ENCODE measurements around the gene NCKAP5.

Gene NCKAP5

DNA sequence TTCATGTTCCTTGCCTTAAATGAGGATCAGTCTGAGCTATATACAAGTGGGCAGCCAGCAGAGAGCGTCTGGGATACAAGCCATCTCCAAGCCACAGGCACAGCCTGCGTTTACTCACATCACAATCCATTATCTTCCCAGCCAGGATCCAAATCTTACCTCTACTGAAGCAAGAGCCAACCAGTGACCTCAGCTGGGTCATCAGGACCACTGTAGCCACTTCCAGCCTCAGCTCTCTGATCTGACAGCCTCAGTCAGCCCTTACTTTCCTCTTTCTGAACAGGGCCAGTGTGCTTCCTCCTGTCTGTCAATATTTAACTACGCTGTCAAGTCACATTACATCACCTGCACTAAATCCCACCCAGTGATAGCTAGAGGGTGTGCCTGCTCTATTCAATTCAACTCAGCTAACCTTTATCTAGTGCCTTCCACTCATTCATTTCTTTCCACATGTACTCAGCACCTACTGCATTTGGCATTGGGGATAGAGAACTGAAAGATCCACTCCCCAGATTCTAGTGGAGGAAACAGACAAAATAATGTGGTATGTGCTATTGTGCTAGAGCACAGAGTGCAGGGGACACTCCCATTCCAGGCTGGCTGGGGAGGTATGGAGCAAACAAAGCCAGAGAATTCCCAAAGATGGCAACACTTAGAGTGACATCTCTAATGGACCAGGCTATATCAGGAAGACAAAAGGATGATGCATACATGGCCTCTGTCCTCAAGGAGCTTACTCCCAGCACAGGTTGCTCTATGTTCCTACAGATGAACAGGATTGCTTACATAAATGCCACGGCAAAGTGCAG is 146.5 kb downstream of the NCKAP5 start:
- DNase-seq (ENCODE audit: low read depth in 2 of 2), result no peak

GRCh38 chr2:133420788-133421187 is 147.5 kb downstream of the NCKAP5 start:
- DNase-seq (ENCODE audit: low read depth in 2 of 2), result no peak

GRCh38 chr2:133418671-133419070 is 149.6 kb downstream of the NCKAP5 start:
- DNase-seq (ENCODE audit: low read depth in 2 of 2), result no peak

DNA sequence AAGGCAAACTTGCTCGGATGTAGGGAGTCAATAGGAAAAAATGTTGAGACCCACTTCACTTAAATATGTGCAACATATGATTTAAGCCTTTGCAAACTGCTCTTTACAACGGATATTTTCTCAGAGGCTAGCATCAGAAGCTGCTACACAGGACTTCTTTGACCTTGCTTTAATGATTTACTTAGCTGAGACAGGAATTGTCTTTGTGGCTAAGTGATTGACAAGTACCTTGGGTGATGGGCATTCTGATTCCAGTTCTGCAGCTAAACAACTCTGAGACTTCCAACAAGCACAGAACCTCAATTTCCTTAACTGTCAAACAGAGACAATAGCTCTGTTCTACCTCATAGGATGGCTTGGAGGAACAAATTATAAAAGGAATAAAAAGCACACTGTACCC is 150.2 kb downstream of the NCKAP5 start:
- DNase-seq (ENCODE audit: low read depth in 2 of 2), result no peak

GRCh38 chr2:133417415-133417814 is 150.8 kb downstream of the NCKAP5 start:
- DNase-seq (ENCODE audit: low read depth in 2 of 2), result no peak

GRCh38 chr2:133416736-133417135 is 151.5 kb downstream of the NCKAP5 start:
- no peak for DNase-seq (ENCODE audit: low read depth in 2 of 2)

DNA sequence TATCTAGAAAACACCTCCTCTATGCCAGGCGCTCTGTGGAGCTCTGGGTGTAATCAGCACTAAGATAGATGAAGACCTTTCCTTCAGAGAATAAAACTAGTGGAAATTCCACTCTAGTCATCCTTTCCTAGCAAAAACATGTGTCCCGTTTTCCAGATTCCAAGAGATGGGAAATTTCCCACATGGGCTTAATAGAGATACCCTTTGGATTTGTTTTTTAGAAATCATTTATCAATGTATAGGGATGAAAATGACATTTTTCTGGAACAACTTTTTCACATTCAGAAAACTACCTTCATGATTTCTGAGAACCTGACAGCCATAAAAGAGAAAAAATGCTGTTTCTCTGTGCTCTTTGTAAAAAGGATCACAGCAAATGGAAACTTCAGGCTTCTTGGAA is 152.1 kb downstream of the NCKAP5 start:
- no peak for DNase-seq (ENCODE audit: low read depth in 2 of 2)

- DNase-seq (ENCODE audit: low read depth in 2 of 2), result no peak
Observed at GRCh38 chr2:133415210-133415876, 152.9 kb downstream of the NCKAP5 start.

DNA sequence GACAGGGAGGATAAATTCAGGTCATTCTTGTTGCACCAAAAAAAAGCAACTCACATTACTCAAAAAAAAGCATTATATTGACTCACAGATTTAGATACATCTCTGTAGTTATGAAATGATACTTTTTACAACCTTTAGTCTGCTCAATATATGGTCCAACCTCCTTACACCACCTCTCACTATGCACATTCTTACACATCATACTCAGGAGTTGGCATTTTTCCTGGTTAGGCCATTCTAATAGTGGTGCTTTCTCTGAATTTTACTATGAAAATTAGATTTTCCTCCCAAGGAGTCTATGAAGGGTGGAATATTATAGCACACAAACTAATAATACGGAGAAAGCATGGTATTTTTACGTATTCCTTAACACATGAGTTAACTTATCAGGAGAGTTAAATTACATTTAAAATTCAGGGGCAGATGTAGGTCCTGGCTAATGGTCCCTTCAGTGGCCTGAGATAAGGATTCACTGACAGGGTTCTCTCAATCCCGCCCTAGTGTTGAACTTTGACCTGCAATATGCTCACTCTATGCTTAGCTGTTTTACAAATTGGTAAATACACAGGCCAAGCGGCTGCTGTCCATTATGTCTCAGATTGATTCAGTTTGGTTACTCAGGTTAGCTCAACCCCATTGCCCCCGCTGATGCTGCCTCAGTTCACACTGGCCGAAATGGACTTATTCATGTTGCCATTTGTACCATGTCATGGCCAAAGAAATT is 153.6 kb downstream of the NCKAP5 start:
- DNase-seq (ENCODE audit: low read depth in 2 of 2), result no peak

DNA sequence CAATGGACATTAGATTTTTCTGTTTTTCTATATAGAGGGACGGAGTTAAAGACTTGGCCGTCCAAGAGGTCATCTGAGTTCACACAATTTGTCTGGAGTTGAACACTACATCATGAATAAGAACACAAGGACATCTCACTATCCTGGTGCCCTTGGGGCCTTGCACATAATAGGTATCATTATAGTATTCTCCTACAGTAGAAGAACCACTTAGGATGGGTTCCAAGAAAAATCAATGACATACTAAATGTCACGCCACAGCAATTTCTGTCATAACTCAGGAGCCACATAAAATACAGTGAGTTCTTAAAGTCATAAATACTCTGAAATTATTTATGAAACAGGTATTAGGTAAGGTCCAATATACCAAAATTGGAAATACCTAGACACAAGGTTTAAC is 154.4 kb downstream of the NCKAP5 start:
- no peak for DNase-seq (ENCODE audit: low read depth in 2 of 2)

DNA sequence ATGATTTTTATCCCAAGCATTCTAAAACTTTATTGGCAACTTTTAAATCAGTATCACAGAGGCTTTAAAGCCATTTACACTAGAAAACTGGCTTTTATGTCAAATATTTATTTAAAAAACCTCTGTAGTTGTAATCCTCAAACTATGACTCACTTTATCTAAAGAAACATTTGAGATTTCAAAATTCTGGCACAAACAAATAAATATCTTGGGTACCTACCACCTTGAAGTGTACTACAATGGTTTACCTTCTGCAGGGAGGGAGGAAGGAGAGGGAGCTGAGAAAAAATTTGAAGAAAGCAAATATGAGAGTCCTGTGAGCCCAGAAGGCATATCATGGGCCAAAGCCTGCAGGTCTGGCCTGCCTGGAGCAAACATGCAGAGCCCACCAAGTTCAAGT is 155.6 kb downstream of the NCKAP5 start:
- DNase-seq (ENCODE audit: low read depth in 2 of 2), result no peak

DNA sequence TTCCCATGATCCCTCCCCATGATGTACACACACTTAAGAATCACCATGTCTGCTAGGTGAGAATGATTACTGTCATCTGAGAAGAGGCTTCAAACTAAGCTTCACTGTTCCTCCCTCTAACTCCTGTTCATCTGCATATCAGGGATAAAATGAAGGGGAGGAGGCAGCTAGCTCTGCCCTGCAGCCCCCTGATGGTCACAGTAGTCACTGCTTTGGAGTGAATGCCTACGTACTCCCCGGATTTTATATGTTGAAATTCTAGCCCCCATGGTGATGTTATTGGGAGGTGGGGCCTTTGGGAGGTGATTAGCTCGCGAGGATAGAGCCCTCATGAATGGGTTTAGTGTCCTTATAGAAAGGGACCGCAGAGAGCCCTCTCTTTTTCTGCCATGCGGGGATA is 156.4 kb downstream of the NCKAP5 start:
- DNase-seq (ENCODE audit: low read depth in 2 of 2), result no peak

DNA sequence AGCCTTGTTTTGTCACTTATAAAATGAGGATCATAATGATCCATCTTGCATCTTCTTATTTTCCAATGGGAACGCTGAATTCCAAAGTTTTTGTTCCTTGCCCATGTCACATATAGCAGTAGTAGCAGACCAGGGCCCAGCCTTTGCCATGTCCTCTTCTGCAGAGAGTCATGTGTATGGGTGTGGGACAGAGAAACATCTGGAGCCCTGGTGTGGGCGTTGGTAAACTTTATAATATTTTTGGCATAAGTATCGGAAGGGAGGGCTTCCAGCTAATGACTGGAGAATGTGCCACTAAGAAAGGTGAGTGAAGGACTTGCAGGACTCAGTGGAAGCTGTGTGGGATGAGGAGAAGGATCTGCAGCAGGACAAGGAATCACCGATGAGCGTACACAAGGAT is 157.2 kb downstream of the NCKAP5 start:
- DNase-seq (ENCODE audit: low read depth in 2 of 2), result no peak

DNA sequence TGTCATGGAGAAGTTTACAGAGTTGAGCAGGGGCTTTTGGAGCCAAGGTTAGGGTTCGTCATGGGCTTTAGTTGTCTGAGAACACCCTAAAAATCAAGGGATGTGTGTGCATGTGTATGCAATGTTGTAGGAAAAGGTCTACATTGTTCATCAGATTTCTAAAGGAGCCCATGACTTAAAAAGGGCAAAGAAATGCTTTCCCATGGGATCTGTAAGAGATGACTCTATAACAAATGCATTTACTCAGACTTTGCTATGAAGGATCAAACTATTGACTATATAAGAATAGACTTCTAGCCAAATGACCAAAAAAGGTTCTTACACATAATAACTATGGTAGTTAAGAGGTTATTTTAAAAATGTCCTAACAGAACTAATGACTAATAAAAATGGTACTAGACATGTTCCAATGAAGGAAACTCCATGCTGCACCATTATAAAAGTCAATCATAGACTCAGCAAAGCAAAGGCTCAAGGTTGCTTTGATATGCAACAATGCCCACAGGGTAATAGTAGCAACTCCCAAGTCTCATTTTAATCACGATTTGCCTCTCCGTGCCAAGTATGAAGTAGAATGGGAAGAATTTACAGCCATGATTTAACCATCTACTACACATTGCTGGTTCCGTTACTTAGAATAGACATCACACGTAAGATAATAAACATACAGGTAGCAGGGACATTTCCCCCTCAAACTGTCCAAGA is 158.5 kb downstream of the NCKAP5 start:
- DNase-seq (ENCODE audit: low read depth in 2 of 2), result no peak

- no peak for DNase-seq (ENCODE audit: low read depth in 2 of 2)
Observed at GRCh38 chr2:133408671-133409070, 159.6 kb downstream of the NCKAP5 start.

DNA sequence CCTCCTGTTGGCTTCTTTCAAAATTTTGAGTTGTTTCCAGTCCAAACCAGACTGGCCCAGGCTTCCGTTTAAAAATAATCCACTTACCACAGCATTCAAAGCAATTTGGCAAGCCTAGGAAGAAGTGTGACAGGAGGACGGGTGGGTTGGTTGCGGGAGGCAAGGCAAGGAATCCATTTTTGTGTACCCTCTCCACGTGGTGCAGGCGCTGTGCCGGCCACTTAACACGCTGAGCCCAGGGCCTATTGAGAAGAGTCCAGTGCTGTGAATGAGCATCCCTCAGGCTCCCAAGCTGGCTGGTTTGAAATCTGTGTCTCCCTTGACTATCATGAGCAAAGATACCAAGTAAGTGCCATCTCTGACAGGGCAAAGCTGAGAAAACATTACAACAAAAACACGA is 160.9 kb downstream of the NCKAP5 start:
- no peak for DNase-seq (ENCODE audit: low read depth in 2 of 2)

DNA sequence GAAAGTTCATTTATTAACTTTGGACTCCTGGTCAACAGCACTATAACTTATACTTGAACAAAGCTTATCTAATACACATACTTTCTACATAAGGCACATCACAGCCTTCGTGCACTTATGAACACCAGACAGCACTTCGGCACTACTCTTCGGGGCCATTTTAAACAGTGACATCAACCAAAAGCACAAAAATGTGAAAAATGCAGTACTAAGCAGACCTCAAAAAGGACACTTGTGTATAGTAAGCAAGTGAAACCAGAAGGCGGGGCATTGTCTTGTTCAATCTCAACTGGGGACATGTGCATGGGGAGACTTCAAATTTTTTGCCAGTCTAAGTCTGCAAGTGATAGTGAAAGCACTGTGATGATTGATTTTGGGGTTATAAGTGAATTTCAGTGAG is 163.0 kb downstream of the NCKAP5 start:
- no peak for DNase-seq (ENCODE audit: low read depth in 2 of 2)

DNA sequence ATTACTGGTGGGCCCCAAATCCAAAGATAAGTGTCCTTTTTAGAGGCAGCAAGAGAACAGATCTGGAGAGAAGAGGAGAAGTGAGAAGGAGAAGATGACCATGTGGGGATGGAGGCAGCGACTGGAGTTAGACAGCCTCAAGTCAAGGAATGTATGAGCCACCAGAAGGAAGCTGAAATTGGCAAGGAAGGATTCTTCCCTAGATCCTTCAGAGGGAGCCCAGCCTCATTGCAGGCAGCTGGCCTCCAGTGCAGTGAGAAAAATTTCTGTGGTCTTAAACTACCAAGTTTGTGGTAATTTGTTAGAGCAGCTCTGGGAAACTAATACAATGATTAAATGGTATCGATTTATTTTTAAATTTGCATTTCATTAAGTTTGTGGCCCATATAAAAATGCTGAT is 167.9 kb downstream of the NCKAP5 start:
- no peak for DNase-seq (ENCODE audit: low read depth in 2 of 2)

GRCh38 chr2:133393895-133394294 is 174.4 kb downstream of the NCKAP5 start:
- no peak for DNase-seq (ENCODE audit: low read depth in 2 of 2)

- DNase-seq (ENCODE audit: low read depth in 2 of 2), result no peak
Observed at GRCh38 chr2:133390156-133390555, 178.1 kb downstream of the NCKAP5 start.

- DNase-seq (ENCODE audit: low read depth in 2 of 2), result no peak
Observed at GRCh38 chr2:133389569-133389968, 178.7 kb downstream of the NCKAP5 start.

DNA sequence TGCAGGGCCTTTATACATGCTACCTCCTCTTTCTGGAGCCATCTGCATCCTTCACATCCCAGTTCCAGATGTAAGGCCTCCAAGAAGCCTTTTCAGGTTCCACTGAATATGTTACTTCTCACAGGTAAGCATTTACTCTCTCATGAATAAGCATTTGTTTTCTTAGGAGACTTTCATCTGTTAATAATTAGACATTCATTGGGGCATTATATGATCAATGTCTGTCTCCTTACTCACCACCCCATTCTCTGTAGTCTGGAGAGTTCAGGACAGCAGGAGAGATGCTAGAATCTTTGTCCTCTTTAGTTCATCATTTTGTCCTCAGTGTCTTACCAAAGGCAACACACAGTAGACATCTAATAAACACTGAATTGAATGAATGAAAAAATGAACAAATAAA is 185.7 kb downstream of the NCKAP5 start:
- no peak for DNase-seq (ENCODE audit: low read depth in 2 of 2)

Measured in stimulated activated CD4-positive, alpha-beta T cell treated with anti-CD3 and anti-CD28 coated beads, Interleukin-4, amount 100 ng/mL, for 48 hours (primary cell).